ENCODE data around the gene SCAF1.
"Not testable (repeated sequence)": the region's sequence is repeated elsewhere in the genome, so short reads cannot be mapped to it uniquely, and the experiment has no call there.

Gene SCAF1

GRCh38 chr19:49614096-49614833 is 27.7 kb upstream of the SCAF1 start:
- DNase-seq: no peak

- DNase-seq: no peak
Observed at GRCh38 chr19:49615861-49616260, 26.1 kb upstream of the SCAF1 start.

GRCh38 chr19:49616532-49616931 is 25.5 kb upstream of the SCAF1 start:
- no peak for DNase-seq

- DNase-seq: no peak
Observed at GRCh38 chr19:49616945-49617344, 25.1 kb upstream of the SCAF1 start.

GRCh38 chr19:49617860-49618259 is 24.1 kb upstream of the SCAF1 start:
- not testable (repeated sequence) for DNase-seq

- no peak for DNase-seq
Observed at GRCh38 chr19:49624967-49625910, 16.8 kb upstream of the SCAF1 start.

GRCh38 chr19:49626226-49626625 is 15.8 kb upstream of the SCAF1 start:
- no peak for DNase-seq

- no peak for DNase-seq
Observed at GRCh38 chr19:49629659-49630058, 12.3 kb upstream of the SCAF1 start.

- DNase-seq: no peak
Observed at GRCh38 chr19:49631014-49631588, 10.9 kb upstream of the SCAF1 start.

- DNase-seq: no peak
Observed at GRCh38 chr19:49631610-49632192, 10.3 kb upstream of the SCAF1 start.

- no peak for DNase-seq
Observed at GRCh38 chr19:49632576-49632975, 9.4 kb upstream of the SCAF1 start.

GRCh38 chr19:49633273-49633672 is 8.7 kb upstream of the SCAF1 start:
- not testable (repeated sequence) for DNase-seq

GRCh38 chr19:49635530-49636232 is 6.3 kb upstream of the SCAF1 start:
- no peak for DNase-seq

GRCh38 chr19:49636233-49636932 is 5.6 kb upstream of the SCAF1 start:
- no peak for DNase-seq

GRCh38 chr19:49637821-49638738 is 3.9 kb upstream of the SCAF1 start:
- no peak for DNase-seq

- no peak for DNase-seq
Observed at GRCh38 chr19:49639401-49640112, 2.5 kb upstream of the SCAF1 start.

- peak; percentile 99 for DNase-seq
Observed at GRCh38 chr19:49640113-49640898, 1.7 kb upstream of the SCAF1 start, which contains the start of gene RRAS. Gene RRAS (minus strand): TSS chr19:49640143. CDS start chr19:49640098, 45 bp downstream.

- DNase-seq: no peak
Observed at GRCh38 chr19:49642492-49643035, 555 bp downstream of the SCAF1 start.

GRCh38 chr19:49643466-49643865 is 1.5 kb downstream of the SCAF1 start:
- no peak for DNase-seq
